ENCODE measurements around the gene CFAP47. TPM values are rescaled to one million over a fixed set of nuclear protein-coding genes. Genes with fewer than 3 reads are reported as not detected.

Gene CFAP47
- total and polyA plus RNA-seq, 2 of the 8 experiments (the other 6 are each of a cell fraction or from before 2014, with no cell fraction given): 0.04 TPM; not detected in 1

- Histone ChIP-seq H4K5ac (ENCODE audit: insufficient read length, low read depth, low read length) (no peak overlapping the region), H3K27me3 (replicated peaks in 1 of 4; ENCODE audit: control insufficient read depth in 3 of 4, extremely low read depth in 1 of 4, insufficient read depth in 3 of 4, low read length in 3 of 4) (no peaks in the 10 kb centered on the region), H3K4me1 (replicated peaks in 1 of 4; ENCODE audit: control insufficient read depth in 3 of 4, insufficient read depth in 4 of 4, low read length in 3 of 4) (no peaks in the 10 kb centered on the region), H3K9me3 (ENCODE audit: insufficient read depth in 2 of 2, low read depth in 1 of 2, low read length in 1 of 2) (no peaks in the 10 kb centered on the region), H3K4me2 (ENCODE audit: insufficient read depth in 1 of 2, low read depth in 2 of 2, low read length in 2 of 2) (no peak overlapping the region), H3K23me2 (ENCODE audit: low read depth, low read length) (no peaks in the 10 kb centered on the region), H3K36me3 (ENCODE audit: control insufficient read depth in 2 of 4, insufficient read depth in 4 of 4, low read length in 3 of 4) (no peaks in the 10 kb centered on the region), H3K4me3 (ENCODE audit: extremely low read depth in 1 of 4, insufficient read depth in 2 of 4, low read depth in 3 of 4, low read length in 4 of 4) (no peak overlapping the region), H2AFZ (ENCODE audit: low read length) (no peak overlapping the region), H2BK15ac (ENCODE audit: low read length) (no peak overlapping the region), H3K23ac (ENCODE audit: insufficient read length) (no peak overlapping the region), H2AK5ac (ENCODE audit: low read depth, low read length) (no peak overlapping the region), H4K20me1 (replicated peaks in 1 of 2; ENCODE audit: control insufficient read depth in 1 of 2, insufficient read depth in 2 of 2, low read length in 2 of 2) (no peaks in the 10 kb centered on the region), H2BK12ac (ENCODE audit: low read depth, low read length) (no peak overlapping the region), H4K91ac (replicated peaks; ENCODE audit: insufficient read length, low read length) (no peak overlapping the region), H3K18ac (ENCODE audit: extremely low read depth, low read length) (no peak overlapping the region), H3K4ac (replicated peaks; ENCODE audit: insufficient read length, low read depth, low read length) (no peak overlapping the region), H3K14ac (ENCODE audit: insufficient read length) (no peak overlapping the region), H2BK120ac (replicated peaks; ENCODE audit: low read depth, low read length) (no peak overlapping the region), H4K8ac (ENCODE audit: extremely low read depth, insufficient read depth, low read length) (no peak overlapping the region), H3K9ac (replicated peaks in 1 of 4; ENCODE audit: extremely low read depth in 1 of 4, low read depth in 3 of 4, low read length in 3 of 4) (no peak overlapping the region), H2BK20ac (ENCODE audit: low read length) (no peak overlapping the region), H3K79me2 (ENCODE audit: control insufficient read depth in 1 of 2, insufficient read depth in 2 of 2, low read length in 2 of 2) (no peaks in the 10 kb centered on the region), H3K56ac (replicated peaks; ENCODE audit: insufficient read length, low read depth, low read length) (no peak overlapping the region), H3K27ac (ENCODE audit: low read depth, low read length) (no peak overlapping the region), H2BK5ac (ENCODE audit: low read depth, low read length) (no peak overlapping the region), H3K79me1 (ENCODE audit: low read depth, low read length) (no peaks in the 10 kb centered on the region)
- DNase-seq (ENCODE audit: low read depth in 1 of 2, low spot score in 2 of 2) (no peak), FAIRE-seq (no peak)
- 88% methylated on average over 2 of the region's 2 CpGs; no CpG with 5 or more reads in 1 of the 2 experiments for WGBS, 2 experiments (ENCODE audit: extremely low coverage in 1 of 2, insufficient coverage in 1 of 2, insufficient read length in 1 of 2, insufficient replicate concordance in 2 of 2, low coverage in 1 of 2, low lambda C conversion rate in 2 of 2, missing lambda C conversion rate in 1 of 2)
- ChIA-PET POLR2A (ENCODE audit: partially characterized antibody) (no interaction called here), CTCF (ENCODE audit: partially characterized antibody) (no interaction called here)
- no peak for TF ChIP-seq TEAD4 (IDR thresholded peaks at IDR 0.05; ENCODE audit: low read depth, low read length)
- no peak for TF ChIP-seq NANOG (IDR thresholded peaks at IDR 0.05; ENCODE audit: insufficient read depth, low read depth, low read length, poor library complexity, severe bottlenecking)
- TF ChIP-seq SIRT6 (IDR thresholded peaks at IDR 0.05; ENCODE audit: low read length): no peak
- no peak for TF ChIP-seq POLR2A (IDR thresholded peaks at IDR 0.05; ENCODE audit: control extremely low read depth in 1 of 2, low read depth in 2 of 2, low read length in 2 of 2)
- no peak for TF ChIP-seq CBX8 (IDR thresholded peaks at IDR 0.05; ENCODE audit: borderline replicate concordance, low read depth, low read length)
- no peak for TF ChIP-seq USF2 (IDR thresholded peaks at IDR 0.05; ENCODE audit: low read length)
- no peak for TF ChIP-seq RAD21 (IDR thresholded peaks at IDR 0.05 in 1 of 2, conservative IDR thresholded peaks at IDR 0.05 in 1 of 2; ENCODE audit: low read depth in 2 of 2, low read length in 2 of 2)
- TF ChIP-seq CREB1 (IDR thresholded peaks at IDR 0.05): no peak
- no peak for TF ChIP-seq SAP30 (IDR thresholded peaks at IDR 0.05; ENCODE audit: insufficient read depth, insufficient replicate concordance, low read length)
- TF ChIP-seq TCF12 (IDR thresholded peaks at IDR 0.05; ENCODE audit: low read depth, low read length): no peak
Measured at GRCh38 chrX:36087366-36087765, 167.8 kb downstream of the CFAP47 start.

All from H1 (cell line).